Esophagus muscularis mucosa (tissue), 4 donors: Measurements from ENCODE around the gene LMOD2.

Experiments
- EP300 ChIP-seq: sonication (generic); formaldehyde crosslinking; IDR thresholded peaks from one replicate; pipeline ENCODE4 v1.6.1; 2017; ENCODE audit warnings: antibody characterized with exemption
- POLR2A ChIP-seq: fragments of 450-650 bp; IDR thresholded peaks from one replicate; pipeline ENCODE4 v1.6.1; 2017; ENCODE audit warnings: antibody characterized with exemption, moderate library complexity, mild to moderate bottlenecking, low read depth
- TF ChIP-seq, protein P1 (sequence below), 3 experiments: fragments of 200-600 bp in 2 of 3; fragments of 450-650 bp in 1 of 3; sonication (generic) in 2 of 3; IDR thresholded peaks; one replicate each; pipeline ENCODE4 v1.5.1; 2017 to 2019; ENCODE audit warnings: antibody characterized with exemption in 3 of 3, mild to moderate bottlenecking in 2 of 3, moderate library complexity in 1 of 3

DNA sequence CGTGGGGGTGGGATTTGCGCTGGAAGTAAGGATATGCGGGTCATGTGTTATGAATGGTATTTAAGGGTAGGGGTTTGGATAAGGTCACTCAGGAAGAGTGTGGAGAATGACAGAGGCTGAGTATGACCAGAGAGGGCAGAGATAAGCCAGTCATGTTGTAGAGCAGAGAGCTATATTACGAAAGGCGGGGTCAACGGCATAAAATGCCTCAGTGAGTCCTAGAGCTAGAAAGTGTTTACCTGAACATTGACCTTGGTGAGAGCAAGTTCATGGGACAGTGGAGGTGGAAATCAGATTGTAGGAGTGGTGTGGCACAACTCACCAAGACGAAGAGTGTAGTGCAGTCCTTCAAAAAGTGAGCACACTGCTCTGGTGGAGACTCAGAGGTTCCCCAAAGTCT, 13.8 kb downstream of the LMOD2 start:
- TF ChIP-seq, protein P1, sequence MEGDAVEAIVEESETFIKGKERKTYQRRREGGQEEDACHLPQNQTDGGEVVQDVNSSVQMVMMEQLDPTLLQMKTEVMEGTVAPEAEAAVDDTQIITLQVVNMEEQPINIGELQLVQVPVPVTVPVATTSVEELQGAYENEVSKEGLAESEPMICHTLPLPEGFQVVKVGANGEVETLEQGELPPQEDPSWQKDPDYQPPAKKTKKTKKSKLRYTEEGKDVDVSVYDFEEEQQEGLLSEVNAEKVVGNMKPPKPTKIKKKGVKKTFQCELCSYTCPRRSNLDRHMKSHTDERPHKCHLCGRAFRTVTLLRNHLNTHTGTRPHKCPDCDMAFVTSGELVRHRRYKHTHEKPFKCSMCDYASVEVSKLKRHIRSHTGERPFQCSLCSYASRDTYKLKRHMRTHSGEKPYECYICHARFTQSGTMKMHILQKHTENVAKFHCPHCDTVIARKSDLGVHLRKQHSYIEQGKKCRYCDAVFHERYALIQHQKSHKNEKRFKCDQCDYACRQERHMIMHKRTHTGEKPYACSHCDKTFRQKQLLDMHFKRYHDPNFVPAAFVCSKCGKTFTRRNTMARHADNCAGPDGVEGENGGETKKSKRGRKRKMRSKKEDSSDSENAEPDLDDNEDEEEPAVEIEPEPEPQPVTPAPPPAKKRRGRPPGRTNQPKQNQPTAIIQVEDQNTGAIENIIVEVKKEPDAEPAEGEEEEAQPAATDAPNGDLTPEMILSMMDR (IDR thresholded peaks at IDR 0.05), result no peak
- TF ChIP-seq EP300, result no peak
- TF ChIP-seq POLR2A, result no peak
